Medulla oblongata (tissue), 1 donor: ENCODE results near the gene ANKLE1.
A peak's percentile ranks its signal among the peaks of the same experiment; 100 is the strongest.
"Not testable (repeated sequence)": the region's sequence is repeated elsewhere in the genome, so short reads cannot be mapped to it uniquely, and the experiment has no call there.

Experiments
- DNase-seq: peaks from one replicate; pipeline ENCODE4 v3.0.0-alpha.2; 2015; ENCODE audit errors: extremely low spot score

ANKLE1 gene

DNA sequence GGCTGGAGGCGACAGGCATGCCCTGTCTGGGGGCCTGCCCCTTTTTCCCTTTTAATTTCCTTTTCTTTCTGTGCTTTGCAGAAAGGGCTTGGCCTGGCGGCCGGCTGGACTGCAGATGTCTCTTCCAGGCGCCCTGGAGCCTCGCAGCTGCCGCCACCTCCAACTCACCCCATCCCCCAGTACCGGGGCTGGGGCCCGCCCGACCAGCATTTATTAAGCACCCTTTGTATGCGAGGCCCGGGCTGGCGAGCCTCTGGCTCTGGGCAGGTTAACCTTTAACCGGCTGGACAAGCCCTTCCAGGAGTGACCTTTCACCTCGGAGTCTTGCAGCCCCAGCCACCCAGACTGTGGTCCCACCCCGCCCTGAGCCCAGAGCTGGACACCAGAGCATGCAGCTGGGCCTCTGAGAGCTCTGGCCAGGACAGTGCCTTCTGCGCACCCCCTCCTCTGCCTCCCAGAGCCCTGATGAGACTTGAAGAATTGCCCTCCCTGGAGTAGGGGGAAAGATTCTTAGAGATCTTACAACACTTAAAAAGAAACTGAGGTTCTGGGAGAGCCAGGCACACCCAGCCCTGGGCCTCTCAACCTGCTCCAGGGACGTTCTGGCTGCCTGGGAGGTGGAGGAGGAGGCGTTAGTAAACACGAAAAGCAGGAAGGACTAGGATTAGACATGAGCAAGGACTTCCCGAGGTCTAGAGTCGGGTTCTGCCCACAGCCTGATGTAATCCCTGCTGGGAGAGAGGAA, 34.8 kb upstream of the ANKLE1 start:
- no peak for DNase-seq

DNA sequence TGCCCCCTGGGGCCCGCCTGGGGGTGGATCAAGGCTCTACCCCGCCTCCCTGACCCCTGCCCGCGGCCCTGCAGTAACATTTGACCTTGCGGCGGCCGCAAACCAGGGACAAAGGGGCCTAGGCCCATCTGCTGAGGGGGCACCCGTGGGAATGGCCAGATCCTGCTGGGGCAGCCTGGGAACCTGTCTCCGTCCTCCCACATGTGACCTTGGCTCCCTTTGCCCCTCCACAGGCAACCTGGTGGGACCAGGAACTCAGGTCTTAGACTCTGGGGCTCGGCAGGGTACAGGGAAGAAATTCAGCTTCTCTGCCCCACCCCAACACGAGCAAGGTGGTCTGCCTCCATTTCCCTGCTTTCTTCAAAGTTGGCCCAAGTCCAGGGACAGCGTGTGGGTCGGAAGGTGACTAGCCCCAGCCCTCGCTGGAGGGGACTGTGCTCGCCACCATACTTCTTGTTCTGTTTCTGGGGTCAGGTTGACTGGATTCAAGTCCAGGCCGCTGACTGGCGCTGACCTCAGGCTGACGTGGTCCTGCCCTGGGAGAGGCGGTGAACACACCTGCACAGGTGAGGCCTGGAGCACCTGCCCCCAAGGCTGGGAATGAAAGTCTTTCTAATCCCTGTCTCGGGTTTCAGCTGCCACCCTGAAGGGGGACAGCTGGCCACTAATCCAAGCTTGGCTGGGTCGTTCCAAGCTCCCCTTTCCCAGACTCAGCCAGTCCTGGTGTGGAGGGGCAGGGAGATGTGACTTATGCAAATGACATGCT, 33.5 kb upstream of the ANKLE1 start:
- DNase-seq = no peak

GRCh38 chr19:17249887-17250548, 31.7 kb upstream of the ANKLE1 start:
- no peak for DNase-seq

GRCh38 chr19:17254636-17255035, 27.1 kb upstream of the ANKLE1 start:
- DNase-seq = no peak

DNA sequence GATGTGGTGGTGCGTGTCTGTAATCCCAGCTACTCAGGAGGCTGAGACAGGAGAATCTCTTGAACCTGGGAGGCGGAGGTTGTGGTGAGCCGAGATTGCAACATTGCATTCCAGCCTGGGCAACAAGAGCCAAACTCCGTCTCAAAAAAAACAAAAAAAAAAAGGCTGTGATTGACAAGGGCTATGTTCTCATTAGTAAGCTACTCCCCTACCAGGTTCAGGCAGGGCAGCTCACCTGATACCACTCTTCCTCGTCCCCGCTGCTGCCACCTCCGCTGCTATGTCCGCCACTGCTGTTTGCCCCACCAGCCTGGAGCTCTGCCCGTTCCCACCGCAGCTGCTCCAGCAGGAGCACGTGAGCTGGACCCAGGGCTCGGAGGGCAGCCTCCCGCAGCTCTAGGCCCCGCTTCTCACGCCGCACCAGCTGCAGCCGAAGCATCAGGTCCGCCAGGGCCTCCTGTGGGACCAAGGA, 26.5 kb upstream of the ANKLE1 start:
- no peak for DNase-seq

DNA sequence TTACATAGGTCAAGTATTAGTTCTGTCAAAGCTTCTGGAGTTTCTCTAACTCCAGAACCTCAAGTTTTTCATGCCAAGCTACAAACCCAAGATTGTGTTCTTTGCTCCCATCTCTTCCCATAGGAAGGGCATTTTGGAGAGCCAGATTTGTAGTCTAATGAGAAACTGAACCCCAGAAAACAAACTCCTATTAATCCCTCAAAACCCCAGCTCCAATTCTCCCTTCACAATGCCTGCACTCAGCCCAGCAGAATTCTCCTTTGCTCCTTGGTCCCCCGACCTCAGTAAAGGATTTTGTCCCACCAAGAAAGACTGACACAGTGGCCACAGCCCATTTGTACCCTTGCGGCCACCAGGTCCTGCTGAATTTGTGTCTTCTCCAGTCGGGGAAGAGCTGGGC, 25.6 kb upstream of the ANKLE1 start:
- no peak for DNase-seq

DNA sequence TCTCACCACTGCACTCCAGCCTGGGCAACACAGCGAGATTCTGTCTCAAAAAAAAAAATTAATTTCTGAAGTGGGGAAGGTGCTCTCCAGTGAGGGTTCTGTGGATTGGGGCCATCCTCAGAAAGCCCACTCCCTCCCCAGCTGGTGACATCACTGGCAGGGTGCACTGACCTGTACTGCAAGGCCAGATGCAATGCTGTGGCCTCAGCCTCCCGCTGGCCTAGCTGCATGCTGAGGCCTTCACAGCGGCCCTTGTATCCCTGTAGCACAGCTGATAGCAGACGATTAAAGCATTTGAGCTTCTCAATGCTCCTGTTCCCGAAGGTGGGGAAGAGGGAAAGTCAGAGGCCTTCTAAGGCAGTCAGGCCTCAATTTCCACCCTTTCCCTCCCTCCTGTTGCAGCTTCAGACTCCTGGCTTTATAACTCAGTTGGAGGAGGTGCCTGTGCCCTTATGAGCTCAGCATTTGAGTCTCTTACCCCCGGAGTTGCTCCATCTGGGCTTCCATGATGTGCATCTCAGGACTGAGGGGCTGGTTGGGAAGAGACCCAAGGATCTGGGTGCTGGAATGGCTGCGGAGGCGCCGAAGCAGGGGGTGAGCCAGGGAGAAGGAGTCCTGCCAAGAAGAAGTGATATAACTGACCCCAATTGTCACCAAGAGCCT, 22.5 kb upstream of the ANKLE1 start:
- DNase-seq = no peak

GRCh38 chr19:17259934-17260333, 21.8 kb upstream of the ANKLE1 start:
- DNase-seq = no peak

- DNase-seq = peak; percentile 67
These were observed 20.8 kb upstream of the ANKLE1 start for GRCh38 chr19:17260842-17261325.

DNA sequence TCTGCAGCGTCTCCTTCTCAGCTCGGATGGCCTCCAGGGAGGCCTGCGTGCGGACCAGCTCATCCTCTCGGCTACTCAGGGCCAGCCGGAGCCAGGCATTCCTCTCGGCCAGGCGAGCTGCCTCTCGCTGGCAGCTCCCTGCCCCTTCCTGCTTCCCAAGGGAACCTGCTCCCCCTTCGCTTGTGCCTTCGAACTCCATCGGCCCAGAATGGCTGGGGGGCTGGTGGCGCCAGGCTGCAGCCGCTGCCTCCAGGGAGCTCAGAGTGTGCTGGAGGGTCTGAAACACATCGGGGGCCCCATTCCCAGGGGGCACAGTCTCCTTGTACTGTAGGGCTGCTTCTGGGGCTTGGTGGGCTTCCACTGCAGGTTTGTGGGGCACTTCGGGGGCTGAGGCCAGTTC, 19.1 kb upstream of the ANKLE1 start:
- no peak for DNase-seq

GRCh38 chr19:17263712-17264640, 17.7 kb upstream of the ANKLE1 start:
- no peak for DNase-seq

GRCh38 chr19:17264641-17264979, 17.1 kb upstream of the ANKLE1 start, which contains the start of gene USHBP1:
Gene USHBP1, minus strand, starts transcription at chr19:17264745. Its CDS starts 446 bp downstream, at chr19:17264299.
- no peak for DNase-seq

- DNase-seq = no peak
These were observed 15.7 kb upstream of the ANKLE1 start for GRCh38 chr19:17266026-17266425.

DNA sequence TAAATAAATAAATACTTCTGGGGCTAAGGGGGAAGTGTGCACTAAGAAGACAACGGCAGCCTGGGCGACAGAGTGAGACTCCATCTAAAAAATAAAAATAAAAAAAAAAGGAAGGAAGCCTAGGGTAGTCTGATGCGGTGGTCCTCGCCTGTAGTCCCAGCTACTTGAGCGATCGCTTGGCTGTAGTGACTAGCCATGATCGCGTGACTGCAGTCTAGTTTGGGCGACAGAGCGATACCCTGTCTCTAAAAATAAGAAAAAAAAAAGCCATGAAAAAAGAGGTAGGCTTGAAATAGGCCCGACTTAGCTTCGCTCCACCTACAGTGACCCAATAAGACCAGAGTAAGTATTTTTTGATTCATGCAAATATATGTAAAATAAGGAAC, 15.1 kb upstream of the ANKLE1 start:
- DNase-seq = no peak

DNA sequence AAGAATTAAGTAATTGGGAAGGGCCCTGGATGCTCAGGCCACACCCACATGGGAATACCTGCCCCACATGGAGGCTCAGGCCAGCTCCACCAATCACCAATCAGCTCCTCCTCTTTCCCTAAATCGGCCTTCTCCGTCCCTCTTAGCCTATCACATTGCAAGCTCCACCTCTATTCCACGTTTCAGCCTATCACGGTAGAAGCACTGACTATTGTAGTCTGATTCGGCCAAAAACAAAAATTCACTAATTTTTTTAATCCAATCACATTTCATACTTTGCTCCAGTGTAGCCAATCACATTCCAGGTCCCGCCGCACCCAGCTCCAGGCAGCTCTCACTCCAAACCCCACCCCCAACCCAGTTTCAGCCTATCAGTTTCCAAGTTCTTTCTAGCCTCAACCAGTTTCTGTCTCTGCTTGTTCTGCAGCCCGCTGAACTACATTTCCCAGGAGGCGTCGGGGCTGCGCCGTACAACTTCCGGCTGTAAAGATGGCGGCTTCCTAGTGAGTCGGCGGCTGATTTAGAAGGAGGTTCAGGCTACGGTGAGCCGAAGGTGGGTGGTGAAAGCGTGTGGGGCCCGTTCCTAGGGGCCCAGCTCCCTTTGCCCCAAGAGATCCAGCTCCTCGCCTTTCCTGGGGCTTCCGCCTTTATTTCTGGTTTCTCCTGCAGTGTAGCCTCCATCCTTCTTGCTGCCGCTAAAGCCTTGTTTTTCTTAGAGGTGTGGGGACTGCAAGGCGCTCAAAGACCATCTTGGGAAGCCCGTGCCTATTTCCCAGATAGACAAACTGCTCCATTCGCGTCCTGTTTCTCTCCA, 14.5 kb upstream of the ANKLE1 start, which contains the start of gene BABAM1:
BABAM1 (plus strand) TSS at position 469 of the 814 bp plus-strand sequence. CDS start 1,364 bp downstream, outside the sequence.
- peak; percentile 100 for DNase-seq

DNA sequence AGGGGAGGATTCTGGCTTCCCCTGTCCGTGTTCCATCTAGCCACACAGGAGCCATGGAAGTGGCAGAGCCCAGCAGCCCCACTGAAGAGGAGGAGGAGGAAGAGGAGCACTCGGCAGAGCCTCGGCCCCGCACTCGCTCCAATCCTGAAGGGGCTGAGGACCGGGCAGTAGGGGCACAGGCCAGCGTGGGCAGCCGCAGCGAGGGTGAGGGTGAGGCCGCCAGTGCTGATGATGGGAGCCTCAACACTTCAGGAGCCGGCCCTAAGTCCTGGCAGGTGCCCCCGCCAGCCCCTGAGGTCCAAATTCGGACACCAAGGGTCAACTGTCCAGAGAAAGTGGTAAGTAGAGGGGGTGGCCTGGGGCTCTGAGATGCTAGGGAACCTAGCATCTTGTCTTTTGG, 12.9 kb upstream of the ANKLE1 start:
- DNase-seq = no peak

GRCh38 chr19:17274892-17275291, 6.8 kb upstream of the ANKLE1 start:
- DNase-seq = not testable (repeated sequence)

DNA sequence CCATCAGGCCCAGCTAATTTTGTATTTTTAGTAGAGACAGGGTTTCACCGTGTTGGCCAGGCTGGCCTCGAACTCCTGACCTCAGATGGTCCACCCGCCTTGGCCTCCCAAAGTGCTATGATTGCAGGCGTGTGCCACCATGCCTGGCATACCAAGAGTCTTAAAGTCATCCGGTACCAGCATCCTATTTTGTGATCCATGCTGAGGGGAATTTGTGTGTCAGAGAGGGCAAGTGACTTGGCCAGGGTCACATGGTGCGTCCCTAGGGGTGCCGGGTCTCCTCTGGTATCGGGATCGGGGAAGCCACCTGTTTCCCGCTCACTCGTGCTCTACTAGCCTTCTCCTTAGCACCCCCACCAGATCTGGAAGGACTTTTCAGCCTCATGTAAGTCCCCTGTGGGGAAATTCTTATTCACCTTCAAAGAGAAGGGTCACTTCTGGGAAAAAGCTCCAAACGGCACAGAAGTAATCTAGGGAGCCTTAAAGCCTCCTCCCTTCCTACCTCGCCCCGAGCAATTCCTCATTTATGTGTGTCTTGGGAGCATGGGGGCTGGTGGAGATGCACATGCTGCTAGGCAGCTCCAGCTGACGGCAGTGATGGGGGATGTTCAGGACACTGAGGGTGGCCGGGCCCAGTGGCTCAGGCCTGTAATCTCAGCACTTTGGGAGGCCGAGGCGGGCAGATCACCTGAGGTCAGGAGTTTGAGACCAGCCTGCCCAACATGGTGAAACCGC, 6.1 kb upstream of the ANKLE1 start:
- DNase-seq = no peak

- no peak for DNase-seq
These were observed 2.3 kb upstream of the ANKLE1 start for GRCh38 chr19:17279436-17279835.
